GM18498 (cell line): Measurements from ENCODE around the gene COL8A1.
"Not testable (repeated sequence)": the region's sequence is repeated elsewhere in the genome, so short reads cannot be mapped to it uniquely, and the experiment has no call there.

Experiments
- ATAC-seq: cut with Tn5 transposase; IDR thresholded peaks from one replicate; pipeline ENCODE4 v1.9.1; 2021; ENCODE audit warnings: mild to moderate bottlenecking, moderate library complexity; ENCODE audit not compliant: unreplicated experiment

Gene COL8A1

GRCh38 chr3:99638167-99638948 lies at the start of gene COL8A1:
TSS of gene COL8A1 (plus strand) at chr3:99638594. CDS start at chr3:99790683, 152,089 bp downstream.
- no peak for ATAC-seq

GRCh38 chr3:99589168-99589567 lies 49.2 kb upstream of the COL8A1 start:
- ATAC-seq, result not testable (repeated sequence)

GRCh38 chr3:99599894-99600293 lies 38.5 kb upstream of the COL8A1 start:
- no peak for ATAC-seq

GRCh38 chr3:99601515-99601914 lies 36.9 kb upstream of the COL8A1 start:
- ATAC-seq, result no peak

GRCh38 chr3:99602183-99602582 lies 36.2 kb upstream of the COL8A1 start:
- no peak for ATAC-seq

GRCh38 chr3:99607151-99607550 lies 31.2 kb upstream of the COL8A1 start:
- ATAC-seq, result peak; percentile 99

- ATAC-seq, result no peak
Measured at GRCh38 chr3:99614768-99615167, 23.6 kb upstream of the COL8A1 start.

- ATAC-seq, result no peak
Measured at GRCh38 chr3:99620077-99620767, 18.2 kb upstream of the COL8A1 start.

- ATAC-seq, result no peak
Measured at GRCh38 chr3:99620976-99621375, 17.4 kb upstream of the COL8A1 start.

GRCh38 chr3:99624496-99625236 lies 13.7 kb upstream of the COL8A1 start:
- peak; percentile 65 for ATAC-seq

- ATAC-seq, result peak; percentile 25
Measured at GRCh38 chr3:99625237-99625622, 13.2 kb upstream of the COL8A1 start.

GRCh38 chr3:99625643-99626416 lies 12.6 kb upstream of the COL8A1 start:
- no peak for ATAC-seq

- ATAC-seq, result peak; percentile 69
Measured at GRCh38 chr3:99626417-99626788, 12.0 kb upstream of the COL8A1 start.

GRCh38 chr3:99627062-99627826 lies 11.2 kb upstream of the COL8A1 start:
- ATAC-seq, result peak; percentile 9

GRCh38 chr3:99630815-99631214 lies 7.6 kb upstream of the COL8A1 start:
- no peak for ATAC-seq

- ATAC-seq, result peak; percentile 78
Measured at GRCh38 chr3:99633887-99634558, 4.4 kb upstream of the COL8A1 start.

GRCh38 chr3:99634881-99635280 lies 3.5 kb upstream of the COL8A1 start:
- no peak for ATAC-seq

- no peak for ATAC-seq
Measured at GRCh38 chr3:99635348-99635747, 3.0 kb upstream of the COL8A1 start.

- ATAC-seq, result no peak
Measured at GRCh38 chr3:99637016-99637367, 1.4 kb upstream of the COL8A1 start.
